ENCODE measurements around the gene SLCO6A1. TPM values are rescaled to one million over a fixed set of nuclear protein-coding genes. Genes with fewer than 3 reads are reported as not detected.

SLCO6A1 gene
- total RNA-seq, 1 donor from 2014 or later = not detected

- H3K4me3 ChIP-seq (ENCODE audit: low read depth, low read length) = no peak overlapping the region
- no peaks in the 10 kb centered on the region for H3K27me3 ChIP-seq (ENCODE audit: control insufficient read depth, insufficient read depth, low read length)
- TF ChIP-seq CTCF (IDR thresholded peaks at IDR 0.05; ENCODE audit: insufficient read depth, low read length, poor library complexity, severe bottlenecking) = no peak
- no peak for DNase-seq (ENCODE audit: low read depth)
- no peaks in the 10 kb centered on the region for H3K36me3 ChIP-seq (ENCODE audit: control insufficient read depth, insufficient read depth, low read length)
Observed at GRCh38 chr5:102531506-102531905, 32.7 kb upstream of the SLCO6A1 start.

DNA sequence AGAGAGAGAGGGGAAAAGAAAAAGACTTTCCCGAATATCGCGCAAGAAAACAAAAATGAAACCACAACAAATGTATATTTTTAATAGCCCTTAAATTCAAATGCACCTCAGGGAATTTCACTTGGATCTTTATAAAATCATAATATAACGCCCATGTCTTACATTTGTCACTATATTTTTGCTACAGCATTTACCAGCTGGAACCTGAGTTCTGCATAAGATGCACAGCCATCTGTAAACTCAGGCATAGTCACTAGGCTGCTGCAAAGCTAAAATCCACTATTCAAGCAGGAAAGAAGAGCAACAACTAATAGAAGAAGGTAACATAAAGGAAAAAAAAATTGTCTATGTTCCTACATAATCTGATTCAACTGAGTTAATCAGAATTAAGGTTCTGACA is 30.6 kb upstream of the SLCO6A1 start:
- Histone ChIP-seq H3K4me3 (ENCODE audit: low read depth, low read length) (no peak overlapping the region), H3K27me3 (ENCODE audit: control insufficient read depth, insufficient read depth, low read length) (no peaks in the 10 kb centered on the region), H3K36me3 (ENCODE audit: control insufficient read depth, insufficient read depth, low read length) (no peaks in the 10 kb centered on the region)
- no peak for TF ChIP-seq CTCF (IDR thresholded peaks at IDR 0.05; ENCODE audit: insufficient read depth, low read length, poor library complexity, severe bottlenecking)
- DNase-seq (ENCODE audit: low read depth) = no peak

- H3K27me3 ChIP-seq (ENCODE audit: control insufficient read depth, insufficient read depth, low read length) = no peaks in the 10 kb centered on the region
- H3K36me3 ChIP-seq (ENCODE audit: control insufficient read depth, insufficient read depth, low read length) = no peaks in the 10 kb centered on the region
- no peak for DNase-seq (ENCODE audit: low read depth)
- no peak overlapping the region for H3K4me3 ChIP-seq (ENCODE audit: low read depth, low read length)
- TF ChIP-seq CTCF (IDR thresholded peaks at IDR 0.05; ENCODE audit: insufficient read depth, low read length, poor library complexity, severe bottlenecking) = no peak
Observed at GRCh38 chr5:102529031-102529430, 30.2 kb upstream of the SLCO6A1 start.

DNA sequence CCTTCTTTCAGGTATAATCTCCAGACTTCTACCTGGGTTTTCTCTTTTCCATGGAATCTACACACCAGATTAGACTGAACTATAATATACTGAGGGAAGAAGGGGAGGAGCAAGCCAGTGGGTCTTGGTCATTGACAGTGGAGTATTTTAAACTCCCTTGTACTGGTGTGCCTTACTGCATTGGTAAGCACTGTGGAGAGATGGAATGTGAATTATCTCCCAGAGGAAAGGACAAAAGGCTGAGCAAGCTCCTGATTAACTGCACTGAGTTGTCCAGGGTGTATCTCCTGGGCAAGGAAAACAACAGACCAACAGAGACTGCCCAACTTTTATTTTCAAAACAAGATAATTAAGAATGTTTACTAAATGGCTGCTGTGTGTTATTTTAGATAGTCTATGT is 29.8 kb upstream of the SLCO6A1 start:
- H3K36me3 ChIP-seq (ENCODE audit: control insufficient read depth, insufficient read depth, low read length) = no peaks in the 10 kb centered on the region
- H3K27me3 ChIP-seq (ENCODE audit: control insufficient read depth, insufficient read depth, low read length) = no peaks in the 10 kb centered on the region
- H3K4me3 ChIP-seq (ENCODE audit: low read depth, low read length) = no peak overlapping the region
- DNase-seq (ENCODE audit: low read depth) = no peak
- no peak for TF ChIP-seq CTCF (IDR thresholded peaks at IDR 0.05; ENCODE audit: insufficient read depth, low read length, poor library complexity, severe bottlenecking)

- H3K4me3 ChIP-seq (ENCODE audit: low read depth, low read length) = no peak overlapping the region
- TF ChIP-seq CTCF (IDR thresholded peaks at IDR 0.05; ENCODE audit: insufficient read depth, low read length, poor library complexity, severe bottlenecking) = no peak
- no peaks in the 10 kb centered on the region for H3K27me3 ChIP-seq (ENCODE audit: control insufficient read depth, insufficient read depth, low read length)
- DNase-seq (ENCODE audit: low read depth) = no peak
- H3K36me3 ChIP-seq (ENCODE audit: control insufficient read depth, insufficient read depth, low read length) = no peaks in the 10 kb centered on the region
Observed at GRCh38 chr5:102527547-102527946, 28.7 kb upstream of the SLCO6A1 start.

DNA sequence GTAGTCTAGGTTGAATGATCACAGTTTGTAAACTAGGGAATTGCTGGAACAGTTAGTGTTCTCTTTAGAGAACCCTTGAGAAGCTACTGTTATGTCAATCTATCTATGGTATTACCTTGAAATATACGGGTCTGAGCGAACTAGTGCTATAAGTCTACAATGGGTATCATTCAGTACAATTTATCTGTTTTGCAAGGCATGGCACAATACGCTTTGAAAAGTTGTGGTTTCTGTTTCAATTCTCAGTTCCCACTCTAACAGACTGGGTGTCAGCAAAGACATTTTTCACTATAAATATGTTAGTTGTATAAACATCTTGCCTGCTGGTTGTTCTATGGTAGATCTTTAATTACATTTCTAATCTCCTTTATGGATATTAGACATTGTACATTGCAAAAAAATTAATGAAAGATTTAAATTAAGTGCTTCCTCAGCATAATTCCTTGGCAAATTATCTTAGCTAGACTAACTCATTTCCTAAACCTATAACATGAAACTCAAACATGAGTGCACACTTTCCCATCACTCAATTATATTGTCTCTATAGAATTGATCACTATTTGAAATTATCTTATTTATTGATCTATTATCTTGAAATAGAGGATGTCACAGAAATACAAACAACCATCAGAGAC is 24.9 kb upstream of the SLCO6A1 start:
- Histone ChIP-seq H3K27me3 (ENCODE audit: control insufficient read depth, insufficient read depth, low read length) (no peaks in the 10 kb centered on the region), H3K36me3 (ENCODE audit: control insufficient read depth, insufficient read depth, low read length) (no peaks in the 10 kb centered on the region), H3K4me3 (ENCODE audit: low read depth, low read length) (no peak overlapping the region)
- no peak for TF ChIP-seq CTCF (IDR thresholded peaks at IDR 0.05; ENCODE audit: insufficient read depth, low read length, poor library complexity, severe bottlenecking)
- DNase-seq (ENCODE audit: low read depth) = no peak

Measured in kidney epithelial cell (primary cell).